ENCODE data around the gene LY9. TPM values are rescaled to one million over a fixed set of nuclear protein-coding genes. Genes with fewer than 3 reads are reported as not detected.

Gene LY9
- total and polyA plus RNA-seq, 12 donors: 0.10 to 1.4 (median 0.34) TPM; not detected in 6

DNA sequence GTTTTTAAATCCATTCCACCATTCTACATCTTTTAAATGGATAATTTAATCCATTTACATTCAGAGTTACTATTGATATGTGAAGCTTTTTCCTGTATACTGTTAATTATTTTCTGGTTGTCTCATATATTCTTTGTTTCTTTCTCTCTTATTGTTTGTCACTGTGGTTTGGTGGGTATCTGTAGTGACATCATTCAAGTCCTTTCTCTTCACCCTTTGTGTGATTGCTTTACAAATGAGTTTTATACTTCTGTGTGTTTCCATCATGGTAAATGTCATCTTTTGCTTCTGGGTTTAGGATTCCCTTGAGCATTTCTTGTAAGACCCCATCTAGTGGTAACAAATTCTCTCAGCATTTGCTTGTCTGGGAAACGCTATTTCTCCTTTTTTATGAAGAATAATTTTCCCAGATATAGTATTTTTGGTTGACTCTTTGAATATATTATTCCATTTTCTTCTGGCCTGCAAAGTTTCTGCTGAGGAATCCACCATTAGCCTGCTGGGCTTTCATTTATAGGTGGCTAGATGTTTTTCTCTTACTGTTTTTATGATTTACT is 10.2 kb downstream of the LY9 start:
- intact Hi-C loops (cut with DNase I): no loop called here
- Histone ChIP-seq H3K9me3 (peaks cover 0 to 35% (median 18%) of the 10 kb centered on the region in 11 donors), H3K4me1 (no peaks in the 10 kb centered on the region), H3K4me3 (no peak overlapping the region), H3K36me3 (no peaks in the 10 kb centered on the region), H3K27me3 (peaks cover 0 to 5% (median 0%) of the 10 kb centered on the region in 7 donors), H3K27ac (no peak overlapping the region)
- TF ChIP-seq, protein P1, sequence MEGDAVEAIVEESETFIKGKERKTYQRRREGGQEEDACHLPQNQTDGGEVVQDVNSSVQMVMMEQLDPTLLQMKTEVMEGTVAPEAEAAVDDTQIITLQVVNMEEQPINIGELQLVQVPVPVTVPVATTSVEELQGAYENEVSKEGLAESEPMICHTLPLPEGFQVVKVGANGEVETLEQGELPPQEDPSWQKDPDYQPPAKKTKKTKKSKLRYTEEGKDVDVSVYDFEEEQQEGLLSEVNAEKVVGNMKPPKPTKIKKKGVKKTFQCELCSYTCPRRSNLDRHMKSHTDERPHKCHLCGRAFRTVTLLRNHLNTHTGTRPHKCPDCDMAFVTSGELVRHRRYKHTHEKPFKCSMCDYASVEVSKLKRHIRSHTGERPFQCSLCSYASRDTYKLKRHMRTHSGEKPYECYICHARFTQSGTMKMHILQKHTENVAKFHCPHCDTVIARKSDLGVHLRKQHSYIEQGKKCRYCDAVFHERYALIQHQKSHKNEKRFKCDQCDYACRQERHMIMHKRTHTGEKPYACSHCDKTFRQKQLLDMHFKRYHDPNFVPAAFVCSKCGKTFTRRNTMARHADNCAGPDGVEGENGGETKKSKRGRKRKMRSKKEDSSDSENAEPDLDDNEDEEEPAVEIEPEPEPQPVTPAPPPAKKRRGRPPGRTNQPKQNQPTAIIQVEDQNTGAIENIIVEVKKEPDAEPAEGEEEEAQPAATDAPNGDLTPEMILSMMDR (IDR thresholded peaks at IDR 0.05): no peak
- WGBS, 2 donors: 70 to 72% methylated on average over 1 of the region's 1 CpG
- DNase-seq (no peak), ATAC-seq (no peak)

- no peak overlapping the region for H3K27ac ChIP-seq
- peaks cover 0 to 35% (median 18%) of the 10 kb centered on the region in 11 donors for H3K9me3 ChIP-seq
- no peaks in the 10 kb centered on the region for H3K36me3 ChIP-seq
- no peaks in the 10 kb centered on the region for H3K4me1 ChIP-seq
- DNase-seq (no peak), ATAC-seq (no peak)
- TF ChIP-seq, protein P1 (IDR thresholded peaks at IDR 0.05): no peak
- intact Hi-C loops (cut with DNase I): no loop called here
- no peak overlapping the region for H3K4me3 ChIP-seq
- peaks cover 0 to 8% (median 0%) of the 10 kb centered on the region in 7 donors for H3K27me3 ChIP-seq
These were observed 10.8 kb downstream of the LY9 start for GRCh38 chr1:160806784-160807183.

- H3K27ac ChIP-seq: no peak overlapping the region
- H3K4me3 ChIP-seq: no peak overlapping the region
- DNase-seq: no peak
- H3K27me3 ChIP-seq: peaks cover 0 to 9% (median 0%) of the 10 kb centered on the region in 7 donors
- ATAC-seq: no peak
- H3K4me1 ChIP-seq: no peaks in the 10 kb centered on the region
- intact Hi-C loops (cut with DNase I): no loop called here
- H3K9me3 ChIP-seq: peaks cover 0 to 35% (median 18%) of the 10 kb centered on the region in 11 donors
- no peaks in the 10 kb centered on the region for H3K36me3 ChIP-seq
- WGBS, 2 donors: 60 to 72% methylated on average over 3 of the region's 3 CpGs
- TF ChIP-seq, protein P1 (IDR thresholded peaks at IDR 0.05): no peak
These were observed 11.3 kb downstream of the LY9 start for GRCh38 chr1:160807247-160807646.

GRCh38 chr1:160807738-160808137 is 11.8 kb downstream of the LY9 start:
- no peak overlapping the region for H3K4me3 ChIP-seq
- TF ChIP-seq, protein P1 (IDR thresholded peaks at IDR 0.05): no peak
- no peak for DNase-seq
- H3K27me3 ChIP-seq: peaks cover 0 to 9% (median 0%) of the 10 kb centered on the region in 7 donors
- peaks cover 0 to 35% (median 18%) of the 10 kb centered on the region in 11 donors for H3K9me3 ChIP-seq
- no peaks in the 10 kb centered on the region for H3K4me1 ChIP-seq
- ATAC-seq: no peak
- no peak overlapping the region for H3K27ac ChIP-seq
- WGBS, 2 donors: 85 to 86% methylated on average over 2 of the region's 2 CpGs
- intact Hi-C loops (cut with DNase I): no loop called here
- H3K36me3 ChIP-seq: no peaks in the 10 kb centered on the region

All from heart right ventricle (tissue), 16 donors.